HS-27A (cell line): Measurements from ENCODE around the gene OMA1.
A peak's percentile ranks its signal among the peaks of the same experiment; 100 is the strongest.
"Not testable (repeated sequence)": the region's sequence is repeated elsewhere in the genome, so short reads cannot be mapped to it uniquely, and the experiment has no call there.

ENCODE experiments used
- DNase-seq: peaks from one replicate; pipeline ENCODE4 v3.0.0-alpha.2; 2012; ENCODE audit warnings: low read depth, missing footprints

The OMA1 gene

GRCh38 chr1:58546520-58547308, at the start of gene OMA1:
Gene OMA1 (minus strand): TSS chr1:58546726. CDS start chr1:58539294, 7,432 bp downstream.
- peak; percentile 92 for DNase-seq

- DNase-seq = no peak
These were observed 48.0 kb upstream of the OMA1 start for GRCh38 chr1:58594546-58594945.

GRCh38 chr1:58592522-58593134, 46.1 kb upstream of the OMA1 start:
- DNase-seq = peak; percentile 95

- DNase-seq = no peak
These were observed 45.3 kb upstream of the OMA1 start for GRCh38 chr1:58591806-58592205.

GRCh38 chr1:58590019-58590418, 43.5 kb upstream of the OMA1 start:
- DNase-seq = no peak

- no peak for DNase-seq
These were observed 41.9 kb upstream of the OMA1 start for GRCh38 chr1:58588396-58588795.

- DNase-seq = no peak
These were observed 41.1 kb upstream of the OMA1 start for GRCh38 chr1:58587667-58588066.

GRCh38 chr1:58586271-58586670, 39.7 kb upstream of the OMA1 start:
- no peak for DNase-seq

GRCh38 chr1:58585581-58586151, 39.1 kb upstream of the OMA1 start:
- DNase-seq = no peak

GRCh38 chr1:58585166-58585565, 38.6 kb upstream of the OMA1 start:
- no peak for DNase-seq

- DNase-seq = peak; percentile 95
These were observed 37.8 kb upstream of the OMA1 start for GRCh38 chr1:58584082-58584895.

- no peak for DNase-seq
These were observed 37.0 kb upstream of the OMA1 start for GRCh38 chr1:58583496-58583895.

GRCh38 chr1:58582143-58582542, 35.6 kb upstream of the OMA1 start:
- DNase-seq = not testable (repeated sequence)

- no peak for DNase-seq
These were observed 35.1 kb upstream of the OMA1 start for GRCh38 chr1:58581641-58582040.

- no peak for DNase-seq
These were observed 33.7 kb upstream of the OMA1 start for GRCh38 chr1:58580186-58580585.

GRCh38 chr1:58577654-58578030, 31.1 kb upstream of the OMA1 start:
- DNase-seq = no peak

- DNase-seq = no peak
These were observed 30.5 kb upstream of the OMA1 start, which contains the start of gene TACSTD2 for GRCh38 chr1:58576727-58577653. Gene TACSTD2 (minus strand): TSS chr1:58577252. CDS start chr1:58577156, 96 bp downstream.

GRCh38 chr1:58576325-58576726, 29.8 kb upstream of the OMA1 start:
- no peak for DNase-seq

- DNase-seq = no peak
These were observed 29.2 kb upstream of the OMA1 start for GRCh38 chr1:58575551-58576324.

GRCh38 chr1:58574816-58575215, 28.3 kb upstream of the OMA1 start:
- no peak for DNase-seq
